Fibroblast of lung (primary cell): ENCODE measurements around the gene FGF1. TPM values are rescaled to one million over a fixed set of nuclear protein-coding genes. Genes with fewer than 3 reads are reported as not detected.

ENCODE experiments used
- DNase-seq, 2 donors: peaks; one replicate each; pipeline versions ENCODE4 v3.0.0 to v3.0.0-alpha.2; 2010; ENCODE audit warnings: low read depth in 2 of 2
- H2AFZ ChIP-seq: 2 replicates; pipeline ENCODE4 v1.5.1; 2012; ENCODE audit warnings: low read length, control low read depth, inconsistent platforms
- H3K27ac ChIP-seq: 2 replicates; pipeline ENCODE4 v1.5.1; 2011; ENCODE audit warnings: low read length, control low read depth; ENCODE audit not compliant: insufficient read depth
- H3K27me3 ChIP-seq: 2 replicates; pipeline ENCODE4 v1.5.1; 2011; ENCODE audit warnings: mild to moderate bottlenecking, low read length; ENCODE audit not compliant: control insufficient read depth, insufficient read depth
- H3K36me3 ChIP-seq: 2 replicates; pipeline ENCODE4 v1.5.1; 2011; ENCODE audit warnings: low read length; ENCODE audit not compliant: control insufficient read depth, insufficient read depth
- H3K4me1 ChIP-seq: 2 replicates; pipeline ENCODE4 v1.5.1; 2011; ENCODE audit warnings: low read length; ENCODE audit not compliant: control insufficient read depth, insufficient read depth; ENCODE audit errors: extremely low read depth
- H3K4me2 ChIP-seq: 2 replicates; pipeline ENCODE4 v1.5.1; 2011; ENCODE audit warnings: low read length, control low read depth; ENCODE audit not compliant: insufficient read depth; ENCODE audit errors: extremely low read depth
- H3K4me3 ChIP-seq, 4 experiments: fragments of 200-600 bp in 1 of 4; sonication (generic) in 1 of 4; replicated peaks in 1 of 4; 2 replicates each; pipeline ENCODE4 v1.5.1; 2011 to 2016; ENCODE audit warnings: low read length in 4 of 4, low read depth in 3 of 4, mild to moderate bottlenecking in 3 of 4, control low read depth in 2 of 4, inconsistent platforms in 1 of 4, mixed read lengths in 1 of 4; ENCODE audit not compliant: insufficient read depth in 1 of 4; ENCODE audit errors: control extremely low read depth in 1 of 4
- H3K79me2 ChIP-seq: 2 replicates; pipeline ENCODE4 v1.5.1; 2012; ENCODE audit warnings: mild to moderate bottlenecking, low read length, inconsistent platforms; ENCODE audit not compliant: control insufficient read depth, insufficient read depth
- H3K9ac ChIP-seq: 2 replicates; pipeline ENCODE4 v1.5.1; 2011; ENCODE audit warnings: mild to moderate bottlenecking, low read length, control low read depth; ENCODE audit not compliant: insufficient read depth
- H3K9me3 ChIP-seq: 2 replicates; pipeline ENCODE4 v1.5.1; 2012; ENCODE audit warnings: low read depth, low read length; ENCODE audit not compliant: control insufficient read depth, insufficient read depth
- H4K20me1 ChIP-seq: 2 replicates; pipeline ENCODE4 v1.5.1; 2011; ENCODE audit warnings: low read length; ENCODE audit not compliant: control insufficient read depth, insufficient read depth; ENCODE audit errors: extremely low read depth
- EZH2 ChIP-seq: IDR thresholded peaks from 2 replicates; pipeline ENCODE4 v1.5.1; 2012; ENCODE audit warnings: low read length, control low read depth, mild to moderate bottlenecking; ENCODE audit errors: missing control alignments
- polyA plus RNA-seq, 2 donors: library from polyadenylated mRNA; depleted of rRNA in 1 of 2; stranded (reverse) in 1 of 2; unstranded in 1 of 2; fragments of >200 nt; gene quantifications; 2 replicates each; pipeline ENCODE4 v1.2.1, GENCODE V29; 2011 to 2012; ENCODE audit warnings: missing spikeins in 1 of 2
- total RNA-seq: library from RNA; depleted of rRNA; stranded (reverse); fragments of >200 nt; gene quantifications from 2 replicates; pipeline ENCODE4 v1.2.1, GENCODE V29; 2014
- TF ChIP-seq, protein P1 (sequence below), 2 donors: IDR thresholded peaks in 1 of 2; conservative IDR thresholded peaks in 1 of 2; 1 replicate in 1 of 2; 2 replicates in 1 of 2; pipeline ENCODE4 v1.5.1; 2011 to 2012; ENCODE audit warnings: low read length in 2 of 2, control low read depth in 1 of 2, inconsistent platforms in 1 of 2, low read depth in 1 of 2, mild to moderate bottlenecking in 1 of 2

FGF1 gene
- total and polyA plus RNA-seq, 2 donors (not counting 1 experiment from before 2014, with no cell fraction given) = 3.5 to 17.7 TPM

GRCh38 chr5:142669477-142669876, 16.4 kb downstream of the FGF1 start:
- Histone ChIP-seq H3K9me3 (no peaks in the 10 kb centered on the region), H2AFZ (no peak overlapping the region), H3K27me3 (no peaks in the 10 kb centered on the region), H3K4me2 (no peak overlapping the region), H3K79me2 (no peaks in the 10 kb centered on the region), H3K36me3 (no peaks in the 10 kb centered on the region), H3K4me1 (peaks cover 8% of the 10 kb centered on the region), H3K27ac (no peak overlapping the region), H3K4me3 (no peak overlapping the region), H4K20me1 (no peaks in the 10 kb centered on the region), H3K9ac (no peak overlapping the region)
- TF ChIP-seq EZH2 = no peak
- TF ChIP-seq, protein P1, sequence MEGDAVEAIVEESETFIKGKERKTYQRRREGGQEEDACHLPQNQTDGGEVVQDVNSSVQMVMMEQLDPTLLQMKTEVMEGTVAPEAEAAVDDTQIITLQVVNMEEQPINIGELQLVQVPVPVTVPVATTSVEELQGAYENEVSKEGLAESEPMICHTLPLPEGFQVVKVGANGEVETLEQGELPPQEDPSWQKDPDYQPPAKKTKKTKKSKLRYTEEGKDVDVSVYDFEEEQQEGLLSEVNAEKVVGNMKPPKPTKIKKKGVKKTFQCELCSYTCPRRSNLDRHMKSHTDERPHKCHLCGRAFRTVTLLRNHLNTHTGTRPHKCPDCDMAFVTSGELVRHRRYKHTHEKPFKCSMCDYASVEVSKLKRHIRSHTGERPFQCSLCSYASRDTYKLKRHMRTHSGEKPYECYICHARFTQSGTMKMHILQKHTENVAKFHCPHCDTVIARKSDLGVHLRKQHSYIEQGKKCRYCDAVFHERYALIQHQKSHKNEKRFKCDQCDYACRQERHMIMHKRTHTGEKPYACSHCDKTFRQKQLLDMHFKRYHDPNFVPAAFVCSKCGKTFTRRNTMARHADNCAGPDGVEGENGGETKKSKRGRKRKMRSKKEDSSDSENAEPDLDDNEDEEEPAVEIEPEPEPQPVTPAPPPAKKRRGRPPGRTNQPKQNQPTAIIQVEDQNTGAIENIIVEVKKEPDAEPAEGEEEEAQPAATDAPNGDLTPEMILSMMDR (conservative IDR thresholded peaks at IDR 0.05 in 1 of 2, IDR thresholded peaks at IDR 0.05 in 1 of 2; ENCODE audit: low read depth in 1 of 2, low read length in 2 of 2) = no peak
- peak in 1 of 2 donors; percentile 51 for DNase-seq

GRCh38 chr5:142668336-142668735, 17.6 kb downstream of the FGF1 start:
- Histone ChIP-seq H3K9ac (no peak overlapping the region), H3K4me3 (no peak overlapping the region), H3K27ac (no peak overlapping the region), H3K36me3 (no peaks in the 10 kb centered on the region), H3K9me3 (no peaks in the 10 kb centered on the region), H3K27me3 (no peaks in the 10 kb centered on the region), H3K4me1 (peaks cover 6% of the 10 kb centered on the region), H2AFZ (no peak overlapping the region), H3K4me2 (no peak overlapping the region), H4K20me1 (no peaks in the 10 kb centered on the region), H3K79me2 (no peaks in the 10 kb centered on the region)
- no peak for DNase-seq
- no peak for TF ChIP-seq EZH2
- TF ChIP-seq, protein P1 (conservative IDR thresholded peaks at IDR 0.05 in 1 of 2, IDR thresholded peaks at IDR 0.05 in 1 of 2; ENCODE audit: low read depth in 1 of 2, low read length in 2 of 2) = no peak

- H3K27me3 ChIP-seq = no peaks in the 10 kb centered on the region
Observed at GRCh38 chr5:142667831-142668230, 18.1 kb downstream of the FGF1 start.

More at GRCh38 chr5:142667831-142668230, 18.1 kb downstream of the FGF1 start:
- Histone ChIP-seq H2AFZ (no peak overlapping the region), H3K9ac (no peak overlapping the region), H3K27ac (no peak overlapping the region), H4K20me1 (no peaks in the 10 kb centered on the region), H3K9me3 (no peaks in the 10 kb centered on the region), H3K79me2 (no peaks in the 10 kb centered on the region), H3K4me1 (peaks cover 6% of the 10 kb centered on the region), H3K4me2 (no peak overlapping the region), H3K36me3 (no peaks in the 10 kb centered on the region), H3K4me3 (no peak overlapping the region)
- DNase-seq = no peak
- TF ChIP-seq EZH2 = no peak
- TF ChIP-seq, protein P1 (conservative IDR thresholded peaks at IDR 0.05 in 1 of 2, IDR thresholded peaks at IDR 0.05 in 1 of 2; ENCODE audit: low read depth in 1 of 2, low read length in 2 of 2) = no peak
